Eye (tissue), 1 donor: ENCODE results near the gene CLDN6.

Experiments used
- DNase-seq: peaks from one replicate; pipeline ENCODE4 v3.0.0-alpha.2; 2015

Gene CLDN6

GRCh38 chr16:3051009-3051408, 33.0 kb upstream of the CLDN6 start:
- no peak for DNase-seq

DNA sequence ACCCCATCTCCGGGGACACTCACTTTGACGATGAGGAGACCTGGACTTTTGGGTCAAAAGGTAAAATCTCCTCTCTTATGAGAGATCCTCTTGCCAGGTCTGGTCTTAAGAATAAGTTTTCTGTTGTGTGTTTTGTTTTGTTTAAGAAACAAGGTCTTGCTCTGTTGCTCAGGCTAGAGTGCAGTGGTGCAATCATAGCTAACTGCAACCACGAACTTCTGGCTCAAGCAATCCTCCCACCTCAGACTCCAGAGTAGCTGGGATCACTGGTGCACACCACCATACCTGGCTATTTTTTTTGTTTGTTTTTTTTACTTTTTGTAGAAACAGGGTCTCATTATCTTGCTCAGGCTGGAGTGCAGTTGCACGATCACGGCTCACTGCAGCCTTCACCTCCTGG, 32.5 kb upstream of the CLDN6 start:
- no peak for DNase-seq

DNA sequence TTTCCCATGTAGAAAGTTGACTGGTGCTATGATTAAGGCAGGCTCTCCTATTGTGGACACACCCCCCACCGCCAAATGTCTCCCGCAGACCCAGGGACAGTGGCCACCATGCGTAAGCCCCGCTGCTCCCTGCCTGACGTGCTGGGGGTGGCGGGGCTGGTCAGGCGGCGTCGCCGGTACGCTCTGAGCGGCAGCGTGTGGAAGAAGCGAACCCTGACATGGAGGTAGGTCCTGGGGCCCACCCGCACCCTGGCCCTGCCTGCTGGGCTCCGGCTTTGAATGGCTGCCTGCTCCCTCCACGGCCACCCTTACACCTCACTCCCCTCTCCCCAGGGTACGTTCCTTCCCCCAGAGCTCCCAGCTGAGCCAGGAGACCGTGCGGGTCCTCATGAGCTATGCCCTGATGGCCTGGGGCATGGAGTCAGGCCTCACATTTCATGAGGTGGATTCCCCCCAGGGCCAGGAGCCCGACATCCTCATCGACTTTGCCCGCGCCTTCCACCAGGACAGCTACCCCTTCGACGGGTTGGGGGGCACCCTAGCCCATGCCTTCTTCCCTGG, 32.0 kb upstream of the CLDN6 start:
- DNase-seq: no peak

DNA sequence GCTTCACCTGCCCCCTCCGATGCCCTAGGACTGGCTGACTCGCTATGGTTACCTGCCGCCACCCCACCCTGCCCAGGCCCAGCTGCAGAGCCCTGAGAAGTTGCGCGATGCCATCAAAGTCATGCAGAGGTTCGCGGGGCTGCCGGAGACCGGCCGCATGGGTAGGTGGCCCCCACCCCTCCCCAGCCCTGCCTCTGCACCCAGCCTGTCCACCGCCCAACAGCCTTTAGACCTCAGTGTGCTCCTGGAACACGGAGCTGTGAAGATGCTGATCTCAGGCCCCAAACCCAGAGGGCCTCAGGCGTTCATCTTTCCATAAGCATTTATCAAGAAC, 29.4 kb upstream of the CLDN6 start:
- no peak for DNase-seq

DNA sequence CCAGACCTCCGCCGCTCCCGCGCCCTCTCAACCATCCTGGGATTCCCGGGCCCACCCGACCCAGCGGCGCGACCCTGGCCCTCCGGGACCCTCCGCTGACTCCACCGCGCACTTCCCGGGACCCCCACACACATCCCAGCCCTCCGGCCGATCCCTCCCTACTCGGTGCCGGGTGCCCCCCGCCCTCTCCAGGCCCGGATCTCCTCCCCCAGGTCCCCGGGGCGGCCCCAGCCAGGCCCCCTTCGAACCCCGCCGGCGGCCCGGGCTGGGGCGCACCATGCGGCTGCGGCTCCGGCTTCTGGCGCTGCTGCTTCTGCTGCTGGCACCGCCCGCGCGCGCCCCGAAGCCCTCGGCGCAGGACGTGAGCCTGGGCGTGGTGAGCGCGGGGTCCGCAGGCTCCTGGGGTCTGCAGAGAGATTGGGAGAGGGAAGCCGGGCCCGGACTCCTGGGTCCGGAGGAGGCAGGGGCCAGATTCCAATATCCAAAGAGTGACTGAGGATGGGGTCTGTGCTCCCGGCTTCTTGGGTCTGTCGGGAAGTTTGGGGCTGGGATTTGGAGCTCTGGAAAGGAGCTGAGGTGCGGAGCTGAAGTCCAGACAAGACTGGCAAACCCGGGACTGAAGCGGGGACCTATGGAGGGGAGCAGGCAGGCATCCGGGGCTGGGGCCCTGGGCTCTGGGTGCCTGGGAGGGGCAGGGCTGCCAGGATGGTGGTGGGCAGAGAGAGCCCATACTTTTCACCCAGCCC, 28.8 kb upstream of the CLDN6 start:
- peak; percentile 25 for DNase-seq

DNA sequence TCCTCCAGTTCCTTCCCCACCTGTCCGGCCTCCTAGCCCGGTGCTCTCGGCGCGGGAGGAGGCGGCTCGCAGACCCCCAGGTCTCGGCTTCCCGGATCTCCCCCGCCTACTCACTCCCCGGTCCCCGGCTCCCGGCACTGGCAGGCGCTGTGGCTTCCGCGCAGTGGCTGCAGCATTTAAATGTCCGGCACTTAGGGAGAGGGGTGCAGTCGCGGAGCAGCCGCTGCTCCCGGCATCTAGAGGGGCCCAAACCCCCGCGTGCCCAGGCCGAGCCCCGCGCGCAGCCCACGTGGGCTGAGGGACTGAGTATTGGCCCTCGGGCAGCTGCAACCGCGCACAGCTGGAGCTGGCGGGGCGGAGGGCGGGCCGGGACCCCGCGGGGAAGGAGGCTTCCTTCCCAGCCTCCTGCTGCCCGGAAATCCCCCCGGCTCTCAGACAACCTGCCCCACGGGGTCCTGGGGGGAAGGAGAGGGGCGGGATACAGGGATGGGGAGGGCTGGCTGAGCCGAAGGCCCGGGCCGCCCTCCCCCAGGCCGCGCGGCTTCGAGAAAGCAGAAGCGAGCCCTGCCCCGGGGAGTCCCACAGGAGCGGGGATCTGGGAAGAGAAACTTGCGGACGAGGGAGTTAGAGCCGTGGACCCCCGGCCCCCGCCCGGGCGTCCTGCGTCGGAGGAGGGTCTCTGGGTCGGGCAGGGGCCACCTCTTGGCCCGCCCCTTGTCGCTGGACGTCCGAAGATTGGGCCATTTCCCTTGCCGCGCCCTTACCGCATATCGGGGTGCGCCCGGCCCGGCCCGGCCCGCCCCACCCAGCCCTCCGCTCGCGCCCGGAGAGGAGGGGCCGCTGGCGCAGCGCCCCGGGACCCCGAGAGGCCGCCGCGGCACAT, 28.0 kb upstream of the CLDN6 start, which contains the start of gene MMP25:
Gene MMP25, plus strand, starts transcription at position 804 of the 883 bp plus-strand sequence. CDS start 357 bp downstream, outside the sequence.
- DNase-seq: peak; percentile 60

DNA sequence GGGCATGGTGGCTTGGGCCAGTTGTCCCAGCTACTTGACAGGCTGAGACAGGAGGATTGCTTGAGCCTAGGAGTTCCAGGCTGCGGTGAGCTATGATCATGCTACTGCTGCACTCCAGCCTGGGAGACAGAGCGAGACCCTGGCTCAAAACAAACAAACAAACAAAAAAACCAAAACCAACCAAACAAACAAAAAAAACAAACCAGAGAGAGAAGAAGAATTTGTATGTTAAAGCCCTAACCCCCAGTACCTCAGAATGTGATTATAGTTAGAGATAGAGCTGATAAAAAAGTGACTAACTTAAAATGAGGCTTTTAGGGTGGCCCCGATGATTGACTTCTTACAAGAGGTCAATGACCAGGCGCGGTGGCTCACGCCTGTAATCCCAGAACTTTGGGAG, 26.7 kb upstream of the CLDN6 start:
- DNase-seq: no peak

DNA sequence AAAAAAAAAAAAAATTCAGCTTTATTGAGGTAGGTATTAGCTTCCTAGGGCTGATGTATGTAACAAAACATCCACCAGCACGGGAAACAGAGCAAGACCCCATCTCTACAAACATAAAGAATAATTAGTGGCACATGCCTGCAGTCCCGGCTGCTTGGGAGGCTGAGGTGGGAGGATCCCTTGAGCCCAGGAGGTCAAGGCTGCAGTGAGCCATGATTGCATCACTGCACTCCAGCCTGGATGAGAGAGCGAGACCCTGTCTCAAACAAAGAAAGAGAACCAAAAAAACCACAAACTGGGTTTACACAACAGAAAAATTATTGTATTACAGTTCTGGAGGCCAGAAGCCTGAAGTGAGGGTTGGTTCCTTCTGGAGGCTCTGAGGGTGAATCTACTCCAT, 24.4 kb upstream of the CLDN6 start:
- DNase-seq: no peak

DNA sequence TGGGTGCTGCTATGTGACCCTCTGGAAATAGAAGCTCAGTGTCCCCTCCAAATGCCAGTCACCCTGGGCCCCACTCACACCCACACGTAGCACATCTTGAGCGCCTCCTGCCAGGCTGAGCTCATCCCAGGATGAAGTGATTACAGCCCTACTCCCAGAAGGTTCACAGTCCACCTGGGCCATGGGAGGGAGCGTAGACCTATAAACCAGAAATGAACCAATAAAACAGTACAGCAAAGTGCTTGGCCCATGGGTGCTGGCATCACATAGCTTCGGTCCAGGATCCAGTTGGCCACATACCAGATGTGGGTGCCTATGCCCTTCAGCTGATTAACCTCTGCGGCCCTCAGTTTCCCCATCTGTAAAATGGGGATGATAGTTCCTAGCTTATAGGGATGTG, 20.9 kb upstream of the CLDN6 start:
- no peak for DNase-seq

GRCh38 chr16:3038256-3038655, 20.3 kb upstream of the CLDN6 start:
- no peak for DNase-seq

DNA sequence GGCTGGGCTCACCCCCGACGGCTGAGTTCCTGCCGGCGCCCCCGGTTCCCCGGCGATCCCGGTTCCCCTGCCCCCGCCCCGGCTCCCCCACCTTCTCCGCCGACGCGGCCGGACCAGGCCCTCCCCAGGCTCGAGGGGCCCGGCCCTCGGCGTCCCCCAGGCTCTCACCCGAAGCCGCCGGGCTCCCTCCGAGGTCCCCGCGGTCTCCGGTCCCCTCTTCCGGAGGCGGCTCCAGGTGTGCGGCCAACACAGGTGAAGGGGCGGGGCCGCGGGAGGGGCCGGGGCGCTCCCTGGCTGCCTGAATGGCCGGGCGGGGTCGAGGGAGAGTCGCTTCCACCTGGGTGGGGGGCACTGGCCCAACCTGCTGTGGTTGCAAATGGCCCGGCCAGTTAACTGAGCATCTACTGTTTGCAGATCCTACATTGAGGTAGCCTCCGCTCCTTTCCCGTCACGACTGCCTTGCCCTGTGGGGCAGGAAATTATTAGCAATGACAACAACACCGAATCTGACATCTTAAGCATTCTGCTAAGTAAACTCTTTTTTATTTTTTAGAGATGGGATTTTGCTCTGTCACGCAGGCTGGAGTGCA, 18.8 kb upstream of the CLDN6 start, which contains the start of gene BICDL2:
Gene BICDL2, minus strand, starts transcription at position 219 of the 590 bp plus-strand sequence. CDS start 1,448 bp downstream, outside the sequence.
- DNase-seq: no peak

GRCh38 chr16:3035972-3036725, 18.2 kb upstream of the CLDN6 start:
- DNase-seq: no peak

- DNase-seq: peak; percentile 11
These were observed 17.4 kb upstream of the CLDN6 start for GRCh38 chr16:3035289-3035971.

DNA sequence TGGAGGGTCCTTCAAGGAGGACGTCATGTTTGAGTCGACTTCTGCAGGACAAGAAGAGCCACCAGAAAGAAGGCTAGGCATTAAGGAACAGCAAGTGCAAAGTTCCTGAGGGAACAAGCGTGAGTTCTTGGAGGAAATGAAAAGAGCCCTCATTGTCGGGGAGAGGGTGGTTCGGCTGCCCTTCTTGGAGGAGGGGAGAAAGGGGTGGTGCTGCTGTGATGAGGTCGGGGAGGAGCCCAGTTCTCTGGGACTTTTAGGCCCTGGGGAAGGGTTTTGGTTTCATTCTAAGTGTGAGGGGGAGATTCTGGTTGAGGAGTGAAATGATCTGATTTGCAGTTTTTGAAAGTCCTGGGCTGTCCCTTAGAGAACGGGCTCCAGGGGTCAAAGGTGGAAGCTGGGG, 14.6 kb upstream of the CLDN6 start:
- no peak for DNase-seq

- no peak for DNase-seq
These were observed 12.5 kb upstream of the CLDN6 start for GRCh38 chr16:3030222-3031212.

DNA sequence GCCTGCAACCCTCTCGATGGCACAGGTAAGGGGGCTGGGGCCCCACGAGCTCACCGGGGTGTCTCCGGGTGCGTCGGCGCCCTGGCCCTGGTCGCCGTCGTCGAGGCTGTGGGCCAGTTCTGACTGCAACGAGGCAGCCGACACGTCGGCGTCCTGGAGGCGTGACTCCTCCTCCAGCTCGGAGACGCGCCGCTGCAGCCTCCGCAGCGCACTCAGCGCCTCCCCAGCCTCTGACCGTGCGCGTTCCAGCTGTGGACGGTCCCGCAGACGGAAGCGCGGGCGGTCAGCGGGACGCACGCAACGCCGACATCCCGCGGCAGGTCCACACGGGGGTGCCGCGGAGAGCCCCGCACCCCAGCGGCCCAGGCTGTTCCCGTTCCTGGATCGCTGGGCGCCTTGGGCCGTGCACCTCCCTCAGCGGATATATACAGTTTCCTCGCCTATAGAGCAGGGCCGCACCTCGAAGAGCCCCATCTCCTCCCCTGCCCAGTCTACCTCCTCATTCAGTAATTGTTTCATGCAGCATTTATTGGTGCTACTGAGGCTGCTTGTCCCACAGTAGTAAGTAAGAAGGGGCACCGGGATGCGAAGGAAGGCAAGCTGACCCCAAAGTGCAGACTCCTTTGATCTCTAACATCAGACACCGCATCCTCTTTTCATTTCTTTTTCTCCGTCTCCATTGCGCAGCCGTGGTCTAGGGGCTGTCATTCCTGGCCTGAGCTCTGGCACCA, 11.7 kb upstream of the CLDN6 start:
- peak; percentile 39 for DNase-seq

GRCh38 chr16:3028716-3029319, 10.8 kb upstream of the CLDN6 start:
- peak; percentile 46 for DNase-seq

DNA sequence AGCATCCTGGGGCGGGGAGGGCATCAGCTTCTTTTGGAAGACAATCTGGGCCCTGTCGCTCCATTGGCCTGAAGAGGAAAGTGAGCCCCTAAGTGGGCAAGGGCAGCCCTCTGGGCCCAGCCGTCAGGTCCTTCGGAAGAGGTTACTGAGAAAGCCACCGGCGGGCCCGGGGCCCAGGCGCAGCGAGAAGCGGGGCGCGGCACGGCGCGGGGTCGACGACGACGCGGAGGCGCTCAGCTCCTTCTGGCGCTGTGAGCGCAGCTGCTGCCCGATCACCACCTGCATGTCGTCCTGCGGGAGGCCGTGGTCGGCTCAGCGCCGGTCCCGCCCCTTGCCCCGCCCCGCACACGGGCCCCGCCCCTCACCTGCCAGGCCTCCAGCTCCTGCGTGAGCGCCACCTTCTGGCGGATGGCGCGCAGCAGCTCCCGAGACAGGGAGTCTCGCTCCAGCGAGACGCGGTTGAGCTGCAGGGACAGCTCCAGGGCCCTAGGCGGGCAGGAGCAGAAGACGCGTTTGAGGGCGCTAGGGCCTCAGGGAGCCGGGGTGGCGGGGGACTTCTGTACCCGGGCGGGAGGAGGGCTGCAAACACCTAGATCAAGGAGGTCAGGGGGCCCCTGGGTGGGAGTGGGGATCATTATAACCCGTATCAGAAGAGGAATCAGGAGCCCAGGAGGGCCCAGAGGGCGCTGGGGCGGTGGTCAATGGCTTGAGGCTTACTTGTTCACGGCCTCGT, 10.2 kb upstream of the CLDN6 start:
- peak; percentile 93 for DNase-seq

DNA sequence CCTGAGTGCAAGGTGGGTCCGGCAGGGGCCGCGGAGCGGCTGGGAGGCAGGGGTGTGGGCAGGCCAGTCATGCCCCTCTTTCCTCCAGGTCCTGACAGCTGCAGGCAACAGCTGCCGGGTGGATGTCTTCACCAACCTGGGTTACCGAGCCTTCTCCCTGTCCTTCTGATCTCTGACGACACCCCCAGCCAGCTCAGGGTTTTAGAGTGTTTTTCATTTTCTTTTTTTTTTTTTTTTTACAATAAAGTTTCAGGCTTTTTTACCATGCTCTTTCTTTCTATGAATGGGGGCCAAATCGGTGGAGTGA, 9.5 kb upstream of the CLDN6 start:
- no peak for DNase-seq
